Psoas muscle (tissue), 8 donors: ENCODE data around the gene HAGHL. TPM values are rescaled to one million over a fixed set of nuclear protein-coding genes. Genes with fewer than 3 reads are reported as not detected.

Experiments used
- ATAC-seq, 4 donors: fragments of 200-7000 bp; cut with Tn5 transposase; one replicate each; pipeline ENCODE4 v1.9.1; 2020; ENCODE audit warnings: moderate library complexity in 3 of 4, mild to moderate bottlenecking in 2 of 4
- DNase-seq, 2 donors: peaks; one replicate each; pipeline ENCODE4 v3.0.0-alpha.2; 2020
- H3K27ac ChIP-seq: fragments of 200-600 bp; one replicate; pipeline ENCODE4 v1.8.0; 2022
- H3K27me3 ChIP-seq, 3 donors: fragments of 200-600 bp in 1 of 3; one replicate each; pipeline versions ENCODE4 v1.6.1 to v1.8.0; 2013 to 2022; ENCODE audit warnings: low read length in 2 of 3, mild to moderate bottlenecking in 2 of 3, moderate library complexity in 1 of 3; ENCODE audit not compliant: insufficient read depth in 3 of 3
- H3K36me3 ChIP-seq, 2 donors: fragments of 200-600 bp in 1 of 2; one replicate each; pipeline versions ENCODE4 v1.6.1 to v1.8.0; 2013 to 2022; ENCODE audit warnings: low read depth in 1 of 2, mild to moderate bottlenecking in 1 of 2, moderate library complexity in 1 of 2; ENCODE audit not compliant: insufficient read depth in 1 of 2
- H3K4me1 ChIP-seq: fragments of 200-600 bp; one replicate; pipeline ENCODE4 v1.8.0; 2022
- H3K4me3 ChIP-seq: fragments of 200-600 bp; one replicate; pipeline ENCODE4 v1.8.0; 2022; ENCODE audit warnings: mild to moderate bottlenecking
- H3K9me3 ChIP-seq: fragments of 200-600 bp; one replicate; pipeline ENCODE4 v1.8.0; 2022
- WGBS, 3 donors: extraction: QIAGEN DNeasy Blood & Tissue Kit; methylation state at CpG; one replicate each; pipeline versions ENCODE4 v1.1.6 to v1.1.7; 2013; 5-methylcytosine and 5-hydroxymethylcytosine counted together
- intact Hi-C, 2 donors: fragments of 100-400 bp; cut with DNase I; formaldehyde crosslinking; loops; one replicate each; pipeline versions ENCODE4 v1.11.0 to v1.14.2; 2022
- polyA plus RNA-seq, 3 donors: library from polyadenylated mRNA; stranded (reverse); fragments of 200-250 nt; gene quantifications; one replicate each; pipeline ENCODE4 v1.2.3, GENCODE V29; 2013
- total RNA-seq, 4 donors: library from RNA; stranded (reverse); fragmentation: NEBNext Ultra II Directional in 2 of 4; extraction: Animal tissue kit (Norgen Biotek cat#: 25700) in 2 of 4; gene quantifications; one replicate each; pipeline versions ENCODE4 v1.2.1 to v1.2.4, GENCODE V29; 2021 to 2023
- TF ChIP-seq, protein P1 (sequence below): fragments of 200-600 bp; IDR thresholded peaks from one replicate; pipeline ENCODE4 v1.8.0; 2022; ENCODE audit warnings: antibody characterized with exemption
- donor health status: healthy with polysubstance abuse.
- donor health status: DM: no; HTN: no; CAD: no; lungs with moderate emphysema.
- donor health status: Bipolar disorder and iron deficiency.
- donor health status: healthy.
- donor health status: DM: yes; HTN: yes; CAD: no.
- donor health status: DM: no; HTN: no; CAD: no.
- donor health status: DM: no; HTN: no; CAD: no.
- donor health status: DM: yes; HTN: yes; CAD: no.

The HAGHL gene
- total and polyA plus RNA-seq, 7 donors, result 0.38 to 4.4 (median 0.58) TPM

DNA sequence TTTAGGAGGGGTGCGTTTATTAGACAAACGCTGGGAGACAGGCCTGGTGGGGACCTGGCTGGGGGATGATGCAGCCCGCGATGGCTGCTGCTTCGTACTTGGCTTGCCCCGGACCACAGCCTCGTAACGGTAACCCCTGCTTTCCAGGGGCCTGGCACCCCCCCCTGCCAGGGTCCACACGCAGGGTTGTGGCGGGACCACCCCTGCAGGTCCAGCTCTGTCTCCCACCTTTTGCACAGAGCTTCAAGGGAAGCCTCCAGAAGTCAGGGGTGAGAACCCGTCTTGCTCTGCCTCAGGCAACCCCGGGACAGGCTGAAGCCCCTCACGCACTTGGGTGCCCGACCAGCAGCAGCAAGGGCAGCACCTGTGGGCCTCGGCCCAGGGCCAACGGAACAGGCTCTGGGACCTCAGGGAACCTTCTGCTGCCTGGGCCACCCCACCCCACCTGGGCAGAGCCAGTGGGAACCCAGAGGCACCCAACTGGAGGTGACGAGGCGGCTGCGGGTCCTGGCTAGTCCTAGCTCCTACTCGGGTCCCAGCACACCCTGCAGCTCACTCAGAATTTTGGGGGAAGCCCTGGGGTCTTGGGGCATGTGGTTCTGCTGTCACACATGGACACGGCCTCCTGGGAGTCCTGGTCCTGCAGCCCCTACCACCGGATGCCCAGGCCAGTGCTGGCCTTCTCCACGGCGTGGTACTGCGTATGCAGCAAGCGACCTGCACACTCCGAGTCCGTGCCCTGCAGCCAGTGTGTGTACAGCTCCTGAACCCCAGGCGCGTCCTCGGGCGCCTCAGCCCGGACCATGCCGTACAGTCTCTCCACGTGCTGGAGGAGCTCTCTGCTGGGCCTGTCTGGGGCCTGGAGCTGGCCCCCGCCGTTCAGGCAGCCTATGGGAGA lies 3.1 kb downstream of the HAGHL start:
- intact Hi-C loops, result no loop called here
- TF ChIP-seq, protein P1, sequence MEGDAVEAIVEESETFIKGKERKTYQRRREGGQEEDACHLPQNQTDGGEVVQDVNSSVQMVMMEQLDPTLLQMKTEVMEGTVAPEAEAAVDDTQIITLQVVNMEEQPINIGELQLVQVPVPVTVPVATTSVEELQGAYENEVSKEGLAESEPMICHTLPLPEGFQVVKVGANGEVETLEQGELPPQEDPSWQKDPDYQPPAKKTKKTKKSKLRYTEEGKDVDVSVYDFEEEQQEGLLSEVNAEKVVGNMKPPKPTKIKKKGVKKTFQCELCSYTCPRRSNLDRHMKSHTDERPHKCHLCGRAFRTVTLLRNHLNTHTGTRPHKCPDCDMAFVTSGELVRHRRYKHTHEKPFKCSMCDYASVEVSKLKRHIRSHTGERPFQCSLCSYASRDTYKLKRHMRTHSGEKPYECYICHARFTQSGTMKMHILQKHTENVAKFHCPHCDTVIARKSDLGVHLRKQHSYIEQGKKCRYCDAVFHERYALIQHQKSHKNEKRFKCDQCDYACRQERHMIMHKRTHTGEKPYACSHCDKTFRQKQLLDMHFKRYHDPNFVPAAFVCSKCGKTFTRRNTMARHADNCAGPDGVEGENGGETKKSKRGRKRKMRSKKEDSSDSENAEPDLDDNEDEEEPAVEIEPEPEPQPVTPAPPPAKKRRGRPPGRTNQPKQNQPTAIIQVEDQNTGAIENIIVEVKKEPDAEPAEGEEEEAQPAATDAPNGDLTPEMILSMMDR, result no peak
- H3K27ac ChIP-seq, result no peak overlapping the region
- H3K27me3 ChIP-seq, result peaks cover 0 to 40% (median 19%) of the 10 kb centered on the region in 3 donors
- peak in 1 of 4 donors; percentile 7 for ATAC-seq
- no peak overlapping the region for H3K4me3 ChIP-seq
- H3K4me1 ChIP-seq, result peaks cover 8% of the 10 kb centered on the region
- peak in 1 of 2 donors; percentile 49 for DNase-seq
- WGBS, 3 donors, result 82 to 88% (median 85%) methylated on average over 35 to 37 of the region's 37 CpGs
- H3K9me3 ChIP-seq, result no peaks in the 10 kb centered on the region
- H3K36me3 ChIP-seq, result peaks cover 3 to 52% of the 10 kb centered on the region in 2 donors

DNA sequence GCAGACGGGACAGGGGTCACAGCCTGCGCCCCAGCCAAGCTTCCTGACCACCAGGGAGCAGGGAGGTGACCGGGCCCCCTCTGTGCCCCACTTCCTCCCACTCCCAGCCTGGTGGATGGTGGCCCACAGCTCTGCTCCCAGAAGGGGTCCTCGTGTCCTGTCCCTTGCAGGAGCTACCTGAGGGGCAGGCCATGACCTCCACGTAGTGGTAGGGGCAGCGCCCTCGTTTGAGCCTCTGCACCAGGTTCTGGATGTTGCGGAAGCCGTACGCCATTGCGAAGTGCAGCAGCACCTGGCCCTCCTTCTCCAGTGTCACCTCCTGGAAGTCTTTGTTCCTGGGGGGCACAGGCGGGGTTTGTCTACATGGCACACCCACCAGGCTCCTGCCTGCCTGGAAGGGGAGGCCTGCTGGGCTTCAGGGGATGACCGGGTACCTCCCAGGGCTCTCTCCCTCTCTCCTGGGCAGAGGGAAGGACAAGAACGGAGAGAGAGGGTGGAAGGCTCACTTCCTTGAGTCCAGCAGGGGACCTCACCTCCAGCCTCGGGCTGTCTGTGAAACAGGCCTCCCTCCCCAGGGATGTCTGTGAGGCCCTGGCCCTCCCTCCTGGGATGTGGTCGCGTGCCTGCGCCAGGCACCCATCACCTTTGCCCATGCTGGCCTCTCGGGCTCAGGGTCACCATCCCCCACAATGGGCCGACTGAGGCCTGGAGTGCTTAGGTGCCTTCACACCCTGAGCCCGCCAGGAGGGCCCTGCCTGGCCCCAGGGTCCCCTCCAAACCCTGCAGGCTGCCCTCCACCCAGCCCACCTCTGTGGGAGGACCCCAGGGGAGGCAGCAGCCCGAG lies 4.0 kb downstream of the HAGHL start:
- Histone ChIP-seq H3K4me1 (peaks cover 8% of the 10 kb centered on the region), H3K4me3 (no peak overlapping the region), H3K27me3 (peaks cover 0 to 33% (median 17%) of the 10 kb centered on the region in 3 donors), H3K9me3 (no peaks in the 10 kb centered on the region), H3K36me3 (peaks cover 3 to 61% of the 10 kb centered on the region in 2 donors), H3K27ac (no peak overlapping the region)
- TF ChIP-seq, protein P1, result no peak
- DNase-seq (no peak), ATAC-seq (no peak)
- WGBS, 3 donors, result 83 to 89% (median 87%) methylated on average over 21 to 22 of the region's 22 CpGs
- intact Hi-C loops, result no loop called here

DNA sequence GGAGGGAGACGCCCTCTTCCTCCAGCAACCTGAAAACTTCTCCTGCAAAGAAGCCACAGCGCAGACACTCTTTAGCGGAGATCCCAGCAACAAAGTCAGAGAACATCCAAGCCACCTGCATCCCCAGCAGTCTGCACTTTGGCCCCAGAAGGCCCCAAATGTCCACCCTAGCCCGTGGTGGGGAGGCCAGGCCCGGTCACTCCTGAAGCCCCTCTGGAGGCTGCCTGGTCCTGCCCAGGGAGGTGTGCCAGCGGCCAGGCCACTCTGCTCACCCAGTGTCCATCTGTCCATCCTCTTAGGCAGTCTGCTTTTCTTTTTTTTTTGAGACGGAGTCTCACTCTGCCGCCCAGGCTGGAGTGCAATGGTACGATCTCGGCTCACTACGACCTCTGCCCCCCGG lies 5.4 kb downstream of the HAGHL start:
- TF ChIP-seq, protein P1, result no peak
- Histone ChIP-seq H3K4me3 (no peak overlapping the region), H3K27ac (no peak overlapping the region), H3K36me3 (peaks cover 3 to 75% of the 10 kb centered on the region in 2 donors), H3K9me3 (no peaks in the 10 kb centered on the region), H3K4me1 (peaks cover 6% of the 10 kb centered on the region), H3K27me3 (peaks cover 0 to 21% (median 7%) of the 10 kb centered on the region in 3 donors)
- WGBS, 3 donors, result 92 to 95% (median 94%) methylated on average over 12 of the region's 12 CpGs
- intact Hi-C loops, result no loop called here
- no peak for ATAC-seq
- no peak for DNase-seq

DNA sequence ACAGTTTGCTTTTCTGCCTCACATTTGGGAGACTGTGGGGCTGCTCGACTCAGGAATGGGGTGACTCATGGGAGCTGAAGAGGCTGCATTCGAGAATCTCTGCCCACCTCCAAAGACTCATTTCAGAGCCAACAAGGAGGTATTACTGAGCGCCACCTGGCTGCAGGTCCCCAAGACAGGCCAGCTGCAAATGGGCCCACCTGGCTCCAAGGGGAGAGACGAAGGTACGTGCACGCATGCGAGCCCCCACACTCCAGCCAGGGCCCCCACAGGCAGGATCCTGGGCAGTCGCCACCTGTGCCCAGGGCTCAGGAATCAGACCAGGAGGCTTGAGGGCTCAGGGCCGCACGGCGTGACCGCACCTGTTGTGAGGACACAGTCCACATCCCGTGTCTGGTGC lies 6.0 kb downstream of the HAGHL start:
- 81 to 83% (median 82%) methylated on average over 13 of the region's 13 CpGs for WGBS, 3 donors
- H3K4me3 ChIP-seq, result no peak overlapping the region
- peaks cover under 1% of the 10 kb centered on the region for H3K4me1 ChIP-seq
- TF ChIP-seq, protein P1, result no peak
- H3K27me3 ChIP-seq, result peaks cover 0 to 15% (median 2%) of the 10 kb centered on the region in 3 donors
- H3K36me3 ChIP-seq, result peaks cover 3 to 81% of the 10 kb centered on the region in 2 donors
- H3K27ac ChIP-seq, result no peak overlapping the region
- DNase-seq, result no peak
- intact Hi-C loops, result no loop called here
- no peak for ATAC-seq
- no peaks in the 10 kb centered on the region for H3K9me3 ChIP-seq
